Vagina (tissue), 2 donors: ENCODE results near the gene RHOU.

ENCODE experiments used
- POLR2A ChIP-seq, 2 donors: fragments of 450-650 bp; IDR thresholded peaks; one replicate each; pipeline ENCODE4 v1.6.1; 2017; ENCODE audit warnings: antibody characterized with exemption in 2 of 2, mild to moderate bottlenecking in 2 of 2, moderate library complexity in 2 of 2
- POLR2AphosphoS5 ChIP-seq, 2 donors: sonication (generic); formaldehyde crosslinking; IDR thresholded peaks; one replicate each; pipeline ENCODE4 v1.9.0; 2017; ENCODE audit warnings: antibody characterized with exemption in 2 of 2, mild to moderate bottlenecking in 2 of 2, low read depth in 1 of 2; ENCODE audit not compliant: insufficient read depth in 1 of 2
- TF ChIP-seq, protein P1 (sequence below), 3 experiments: fragments of 450-650 bp in 2 of 3; fragments of 200-600 bp in 1 of 3; sonication (generic) in 1 of 3; IDR thresholded peaks; one replicate each; pipeline ENCODE4 v1.5.1; 2017 to 2019; ENCODE audit warnings: antibody characterized with exemption in 3 of 3, mild to moderate bottlenecking in 2 of 3, moderate library complexity in 2 of 3

DNA sequence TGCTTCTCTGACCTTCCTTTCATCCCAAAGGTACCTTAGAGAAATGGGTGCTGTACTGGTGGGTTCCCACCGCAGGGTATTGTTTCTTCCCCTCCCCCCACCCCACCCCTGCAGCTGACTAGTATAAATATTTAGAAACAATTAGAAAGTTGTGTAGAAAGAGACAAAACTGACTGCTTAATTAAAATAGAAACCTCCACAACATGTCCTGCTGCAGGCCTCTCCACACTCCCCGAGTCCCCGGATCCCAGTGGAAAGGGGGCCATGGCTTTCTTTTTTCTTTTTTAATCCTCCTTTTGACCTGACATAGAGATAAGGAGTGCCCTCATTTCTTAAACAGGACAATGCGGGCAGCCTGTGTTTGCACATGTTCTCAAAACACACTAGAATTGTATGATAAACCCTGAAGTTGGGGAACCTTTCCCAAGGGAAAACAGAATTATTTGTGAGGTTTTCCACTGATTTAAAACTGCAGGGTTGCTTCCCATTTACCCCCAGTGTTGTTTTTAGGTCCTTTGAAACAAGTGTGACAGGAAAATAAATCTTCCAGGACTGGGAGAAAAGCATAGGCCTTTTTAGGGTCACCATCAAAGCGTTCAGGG is 1.7 kb downstream of the RHOU start:
- TF ChIP-seq, protein P1, sequence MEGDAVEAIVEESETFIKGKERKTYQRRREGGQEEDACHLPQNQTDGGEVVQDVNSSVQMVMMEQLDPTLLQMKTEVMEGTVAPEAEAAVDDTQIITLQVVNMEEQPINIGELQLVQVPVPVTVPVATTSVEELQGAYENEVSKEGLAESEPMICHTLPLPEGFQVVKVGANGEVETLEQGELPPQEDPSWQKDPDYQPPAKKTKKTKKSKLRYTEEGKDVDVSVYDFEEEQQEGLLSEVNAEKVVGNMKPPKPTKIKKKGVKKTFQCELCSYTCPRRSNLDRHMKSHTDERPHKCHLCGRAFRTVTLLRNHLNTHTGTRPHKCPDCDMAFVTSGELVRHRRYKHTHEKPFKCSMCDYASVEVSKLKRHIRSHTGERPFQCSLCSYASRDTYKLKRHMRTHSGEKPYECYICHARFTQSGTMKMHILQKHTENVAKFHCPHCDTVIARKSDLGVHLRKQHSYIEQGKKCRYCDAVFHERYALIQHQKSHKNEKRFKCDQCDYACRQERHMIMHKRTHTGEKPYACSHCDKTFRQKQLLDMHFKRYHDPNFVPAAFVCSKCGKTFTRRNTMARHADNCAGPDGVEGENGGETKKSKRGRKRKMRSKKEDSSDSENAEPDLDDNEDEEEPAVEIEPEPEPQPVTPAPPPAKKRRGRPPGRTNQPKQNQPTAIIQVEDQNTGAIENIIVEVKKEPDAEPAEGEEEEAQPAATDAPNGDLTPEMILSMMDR (IDR thresholded peaks at IDR 0.05), result no peak
- no peak for TF ChIP-seq POLR2A (IDR thresholded peaks at IDR 0.05)
- TF ChIP-seq POLR2AphosphoS5 (IDR thresholded peaks at IDR 0.05; ENCODE audit: insufficient read depth in 1 of 2, low read depth in 1 of 2), result no peak
